Trophoblast cell (in vitro differentiated cells and primary cell): Measurements from ENCODE around the gene UTS2.

Source experiments
- DNase-seq, 2 donors: peaks; one replicate each; pipeline ENCODE4 v3.0.0-alpha.2; 2016
- H2AFZ ChIP-seq: 2 replicates; pipeline ENCODE4 v1.6.1; 2013; ENCODE audit warnings: low read length, moderate library complexity, mild to moderate bottlenecking; ENCODE audit not compliant: insufficient read depth, poor library complexity
- H2AK5ac ChIP-seq: 2 replicates; pipeline ENCODE4 v1.6.1; 2013; ENCODE audit warnings: mild to moderate bottlenecking, low read length
- H2BK120ac ChIP-seq: 2 replicates; pipeline ENCODE4 v1.6.1; 2013; ENCODE audit warnings: low read length, mild to moderate bottlenecking, moderate library complexity; ENCODE audit not compliant: insufficient read depth, poor library complexity
- H2BK12ac ChIP-seq: 2 replicates; pipeline ENCODE4 v1.6.1; 2013; ENCODE audit warnings: mild to moderate bottlenecking, low read length, moderate library complexity
- H2BK5ac ChIP-seq: 2 replicates; pipeline ENCODE4 v1.6.1; 2013; ENCODE audit warnings: low read length, low read depth, moderate library complexity, mild to moderate bottlenecking; ENCODE audit not compliant: poor library complexity
- H3K14ac ChIP-seq: 2 replicates; pipeline ENCODE4 v1.6.1; 2013; ENCODE audit warnings: mild to moderate bottlenecking, low read length
- H3K18ac ChIP-seq: 2 replicates; pipeline ENCODE4 v1.6.1; 2013; ENCODE audit warnings: mild to moderate bottlenecking, low read length
- H3K23ac ChIP-seq: 2 replicates; pipeline ENCODE4 v1.6.1; 2013; ENCODE audit warnings: low read length
- H3K27ac ChIP-seq: 2 replicates; pipeline ENCODE4 v1.5.1; 2013; ENCODE audit warnings: low read depth, mild to moderate bottlenecking, inconsistent platforms, low read length, moderate library complexity
- H3K27me3 ChIP-seq: 2 replicates; pipeline ENCODE4 v1.6.1; 2013; ENCODE audit warnings: inconsistent platforms, mild to moderate bottlenecking, low read length, moderate library complexity; ENCODE audit not compliant: insufficient read depth
- H3K36me3 ChIP-seq, 2 experiments: 1 replicate in 1 of 2; 2 replicates in 1 of 2; pipeline ENCODE4 v1.6.1; 2013; ENCODE audit warnings: low read length in 2 of 2, mild to moderate bottlenecking in 2 of 2, moderate library complexity in 1 of 2; ENCODE audit not compliant: insufficient read depth in 2 of 2, control insufficient read depth in 1 of 2
- H3K4ac ChIP-seq: 2 replicates; pipeline ENCODE4 v1.6.1; 2013; ENCODE audit warnings: low read depth, mild to moderate bottlenecking, low read length, moderate library complexity
- H3K4me1 ChIP-seq, 2 experiments: 1 replicate in 1 of 2; 2 replicates in 1 of 2; pipeline ENCODE4 v1.6.1; 2013; ENCODE audit warnings: low read length in 2 of 2, mild to moderate bottlenecking in 2 of 2, moderate library complexity in 1 of 2; ENCODE audit not compliant: insufficient read depth in 2 of 2, control insufficient read depth in 1 of 2
- H3K4me2 ChIP-seq: 2 replicates; pipeline ENCODE4 v1.6.1; 2013; ENCODE audit warnings: inconsistent platforms, mild to moderate bottlenecking, low read length, moderate library complexity
- H3K4me3 ChIP-seq: 2 replicates; pipeline ENCODE4 v1.5.1; 2013; ENCODE audit warnings: mild to moderate bottlenecking, low read depth, low read length, inconsistent platforms
- H3K79me1 ChIP-seq: one replicate; pipeline ENCODE4 v1.6.1; 2013; ENCODE audit warnings: low read length
- H3K79me2 ChIP-seq: 2 replicates; pipeline ENCODE4 v1.6.1; 2013; ENCODE audit warnings: low read length, mild to moderate bottlenecking; ENCODE audit not compliant: control insufficient read depth, insufficient read depth, poor library complexity
- H3K9ac ChIP-seq: 2 replicates; pipeline ENCODE4 v1.6.1; 2013; ENCODE audit warnings: mild to moderate bottlenecking, low read length
- H3K9me3 ChIP-seq: 2 replicates; pipeline ENCODE4 v1.6.1; 2013; ENCODE audit warnings: low read depth, mild to moderate bottlenecking, control low read depth, inconsistent platforms, low read length; ENCODE audit not compliant: insufficient read depth
- H4K12ac ChIP-seq: 2 replicates; pipeline ENCODE4 v1.6.1; 2013; ENCODE audit warnings: low read depth, mild to moderate bottlenecking, low read length, moderate library complexity
- H4K8ac ChIP-seq: 2 replicates; pipeline ENCODE4 v1.6.1; 2013; ENCODE audit warnings: low read depth, mild to moderate bottlenecking, low read length, moderate library complexity
- H4K91ac ChIP-seq: one replicate; pipeline ENCODE4 v1.6.1; 2013; ENCODE audit warnings: low read depth, mild to moderate bottlenecking, low read length, moderate library complexity
- WGBS: extraction: QIAGEN DNeasy Blood & Tissue Kit; methylation state at CpG from one replicate; pipeline ENCODE4 v1.1.7; 2013; ENCODE audit warnings: missing lambda C conversion rate; ENCODE audit not compliant: insufficient read length, insufficient coverage; ENCODE audit errors: extremely low coverage; 5-methylcytosine and 5-hydroxymethylcytosine counted together

Gene UTS2

GRCh38 chr1:7839526-7839925, 13.3 kb downstream of the UTS2 start:
- Histone ChIP-seq H2BK120ac (no peak overlapping the region), H2BK5ac (no peak overlapping the region), H3K4ac (no peak overlapping the region), H3K27ac (no peak overlapping the region), H4K12ac (no peak overlapping the region), H2AFZ (no peak overlapping the region), H3K36me3 (peaks cover 0 to 3% of the 10 kb centered on the region in 2 experiments), H3K79me1 (no peaks in the 10 kb centered on the region), H3K4me3 (no peak overlapping the region), H3K9ac (no peak overlapping the region), H3K4me1 (no peaks in the 10 kb centered on the region), H3K27me3 (no peaks in the 10 kb centered on the region), H2BK12ac (no peak overlapping the region), H4K91ac (no peak overlapping the region), H3K14ac (no peak overlapping the region), H3K23ac (no peak overlapping the region), H3K9me3 (no peaks in the 10 kb centered on the region), H3K79me2 (no peaks in the 10 kb centered on the region), H3K4me2 (no peak overlapping the region), H4K8ac (no peak overlapping the region), H2AK5ac (no peak overlapping the region), H3K18ac (no peak overlapping the region)
- peak; percentile 9 to 67 for DNase-seq
- WGBS, result no CpG with 5 or more reads among the region's 3 CpGs

GRCh38 chr1:7838714-7839113, 14.2 kb downstream of the UTS2 start:
- no peak overlapping the region for H3K14ac ChIP-seq
- WGBS, result no CpG with 5 or more reads among the region's 2 CpGs

DNA sequence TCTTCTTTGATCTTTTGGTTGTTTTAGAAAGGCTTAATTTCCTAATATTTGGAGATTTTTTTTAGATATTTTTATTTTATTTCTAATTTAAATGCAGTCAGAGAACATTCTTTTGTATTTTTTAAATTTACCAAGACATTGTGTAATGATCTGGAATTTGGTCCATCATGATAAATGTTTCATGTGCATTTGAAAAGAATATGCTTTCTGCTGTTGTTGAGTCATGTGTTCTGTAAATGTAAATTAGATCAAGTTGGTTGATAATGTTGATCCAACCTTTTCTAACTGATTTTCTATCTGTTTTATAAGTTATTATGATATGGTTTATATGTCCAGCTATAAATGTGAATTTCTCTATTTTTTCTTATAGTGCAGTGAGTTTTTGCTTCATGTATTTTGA, 19.8 kb downstream of the UTS2 start:
- no peak overlapping the region for H4K91ac ChIP-seq
- H3K4ac ChIP-seq, result no peak overlapping the region
- no peak for DNase-seq

More at GRCh38 chr1:7838714-7839113, 14.2 kb downstream of the UTS2 start:
- H3K9ac ChIP-seq, result no peak overlapping the region
- no peak overlapping the region for H2BK120ac ChIP-seq
- H3K23ac ChIP-seq, result no peak overlapping the region
- DNase-seq, result no peak
- H2AFZ ChIP-seq, result no peak overlapping the region
- no peak overlapping the region for H2BK5ac ChIP-seq
- no peaks in the 10 kb centered on the region for H3K9me3 ChIP-seq
- no peak overlapping the region for H4K91ac ChIP-seq
- no peak overlapping the region for H3K4ac ChIP-seq
- no peaks in the 10 kb centered on the region for H3K79me1 ChIP-seq
- no peak overlapping the region for H3K4me3 ChIP-seq
- H2BK12ac ChIP-seq, result no peak overlapping the region
- H2AK5ac ChIP-seq, result no peak overlapping the region
- H3K27ac ChIP-seq, result no peak overlapping the region
- H3K4me1 ChIP-seq, result no peaks in the 10 kb centered on the region
- no peak overlapping the region for H3K18ac ChIP-seq
- H4K12ac ChIP-seq, result no peak overlapping the region
- H3K27me3 ChIP-seq, result no peaks in the 10 kb centered on the region
- H3K4me2 ChIP-seq, result no peak overlapping the region
- no peak overlapping the region for H4K8ac ChIP-seq
- peaks cover 0 to 3% of the 10 kb centered on the region in 2 experiments for H3K36me3 ChIP-seq
- no peaks in the 10 kb centered on the region for H3K79me2 ChIP-seq

GRCh38 chr1:7831458-7831857, 21.4 kb downstream of the UTS2 start:
- Histone ChIP-seq H2AFZ (no peak overlapping the region), H4K91ac (no peak overlapping the region), H3K27me3 (no peaks in the 10 kb centered on the region), H3K27ac (no peak overlapping the region), H2AK5ac (no peak overlapping the region), H3K14ac (no peak overlapping the region), H2BK5ac (no peak overlapping the region), H3K9me3 (no peaks in the 10 kb centered on the region), H3K4me2 (no peak overlapping the region), H3K4ac (no peak overlapping the region), H2BK12ac (no peak overlapping the region), H3K36me3 (no peaks in the 10 kb centered on the region), H4K12ac (no peak overlapping the region), H3K79me2 (no peaks in the 10 kb centered on the region), H4K8ac (no peak overlapping the region), H2BK120ac (no peak overlapping the region), H3K18ac (no peak overlapping the region), H3K4me1 (no peaks in the 10 kb centered on the region), H3K23ac (no peak overlapping the region), H3K4me3 (no peak overlapping the region), H3K79me1 (no peaks in the 10 kb centered on the region), H3K9ac (no peak overlapping the region)
- no CpG with 5 or more reads among the region's 3 CpGs for WGBS
- DNase-seq, result no peak

More for the DNA sequence above, 19.8 kb downstream of the UTS2 start:
- H2BK120ac ChIP-seq, result no peak overlapping the region
- H2AK5ac ChIP-seq, result no peak overlapping the region
- H3K36me3 ChIP-seq, result peaks cover 0 to 3% of the 10 kb centered on the region in 2 experiments
- H3K9me3 ChIP-seq, result no peaks in the 10 kb centered on the region
- H2BK12ac ChIP-seq, result no peak overlapping the region
- H3K4me3 ChIP-seq, result no peak overlapping the region
- H3K79me2 ChIP-seq, result no peaks in the 10 kb centered on the region
- no peak overlapping the region for H4K12ac ChIP-seq
- no peak overlapping the region for H3K18ac ChIP-seq
- H3K4me1 ChIP-seq, result no peaks in the 10 kb centered on the region
- no peak overlapping the region for H3K23ac ChIP-seq
- H4K8ac ChIP-seq, result no peak overlapping the region
- H3K79me1 ChIP-seq, result no peaks in the 10 kb centered on the region
- H2AFZ ChIP-seq, result no peak overlapping the region
- no peak overlapping the region for H3K4me2 ChIP-seq
- no peak overlapping the region for H3K27ac ChIP-seq
- H3K9ac ChIP-seq, result no peak overlapping the region
- no peak overlapping the region for H3K14ac ChIP-seq
- H3K27me3 ChIP-seq, result no peaks in the 10 kb centered on the region
- H2BK5ac ChIP-seq, result no peak overlapping the region
